HepG2 (cell line): Measurements from ENCODE around the gene CHMP1B. TPM values are rescaled to one million over a fixed set of nuclear protein-coding genes. Genes with fewer than 3 reads are reported as not detected.
A peak's percentile ranks its signal among the peaks of the same experiment; 100 is the strongest.

Source experiments
- ATAC-seq: fragments of 200-7000 bp; cut with Tn5 transposase; 3 replicates; pipeline ENCODE4 v1.9.1; 2020; ENCODE audit warnings: mild to moderate bottlenecking, moderate library complexity
- BruUV-seq: library from RNA; stranded (reverse); fragments of 400-500 nt; replicated peaks from 2 replicates; lab custom pipeline; 2021; lab: Mats Ljungman, UMichigan
- CTCF ChIA-PET: fragments of 300-600 bp; formaldehyde crosslinking; extraction: SDS; loops from one replicate; lab custom pipeline; 2021; ENCODE audit warnings: low total read pairs, inconsistent platforms, low intra/inter-chr PET ratio; lab: Yijun Ruan, JAX
- POLR2A ChIA-PET: fragments of 350-600 bp; sonication (Branson Sonifier 250); formaldehyde crosslinking; loops from one replicate; lab custom pipeline; 2020; ENCODE audit warnings: antibody characterized with exemption, inconsistent platforms; lab: Yijun Ruan, JAX
- DNase-seq: peaks from one replicate; pipeline ENCODE4 v3.0.0-alpha.2; 2015; ENCODE audit warnings: low spot score
- FAIRE-seq: peaks from 3 replicates; lab custom pipeline; 2011; peaks lifted over from hg19 to GRCh38; lab: Jason Lieb, UNC
- H2AFZ ChIP-seq: one replicate; pipeline ENCODE4 v1.6.1; 2011; ENCODE audit warnings: low read length, inconsistent platforms
- H3K27ac ChIP-seq: fragments of 300-600 bp; 3 replicates; pipeline ENCODE4 v1.8.0; 2011; ENCODE audit warnings: mixed run types, mild to moderate bottlenecking, mixed read lengths, low read length, inconsistent platforms; ENCODE audit not compliant: insufficient read depth; ENCODE audit errors: extremely low read length
- H3K27me3 ChIP-seq, 2 experiments: fragments of 200-600 bp in 1 of 2; 2 replicates in 1 of 2; 3 replicates in 1 of 2; pipeline versions ENCODE4 v1.6.0 to v1.8.0; 2011; ENCODE audit warnings: low read length in 2 of 2, mild to moderate bottlenecking in 2 of 2, moderate library complexity in 2 of 2, inconsistent platforms in 1 of 2; ENCODE audit not compliant: insufficient read depth in 2 of 2, control insufficient read depth in 1 of 2
- H3K36me3 ChIP-seq, 2 experiments: fragments of 200-600 bp in 1 of 2; replicated peaks in 1 of 2; 2 replicates in 1 of 2; 3 replicates in 1 of 2; pipeline versions ENCODE4 v1.5.1 to v1.8.0; 2011; ENCODE audit warnings: low read length in 2 of 2, inconsistent platforms in 1 of 2; ENCODE audit not compliant: insufficient read depth in 2 of 2, control insufficient read depth in 1 of 2
- H3K4me1 ChIP-seq: 2 replicates; pipeline ENCODE4 v1.5.1; 2012; ENCODE audit warnings: low read length, inconsistent platforms; ENCODE audit not compliant: insufficient read depth
- H3K4me2 ChIP-seq: 2 replicates; pipeline ENCODE4 v1.6.0; 2011; ENCODE audit warnings: low read depth, low read length, inconsistent platforms
- H3K4me3 ChIP-seq, 3 experiments: fragments of 200-600 bp in 1 of 3; sonication (generic), shearing (Covaris generic) in 1 of 3; replicated peaks in 1 of 3; 2 replicates each; pipeline ENCODE4 v1.5.1; 2011 to 2016; ENCODE audit warnings: low read length in 3 of 3, inconsistent platforms in 2 of 3, low read depth in 2 of 3, mild to moderate bottlenecking in 2 of 3, control low read depth in 1 of 3, mixed read lengths in 1 of 3; ENCODE audit not compliant: insufficient read depth in 1 of 3
- H3K79me2 ChIP-seq: one replicate; pipeline ENCODE4 v1.6.1; 2011; ENCODE audit warnings: low read length, inconsistent platforms; ENCODE audit not compliant: insufficient read depth
- H3K9ac ChIP-seq: 2 replicates; pipeline ENCODE4 v1.6.0; 2011; ENCODE audit warnings: mild to moderate bottlenecking, low read depth, low read length, inconsistent platforms; ENCODE audit not compliant: insufficient read depth
- H3K9me3 ChIP-seq: 2 replicates; pipeline ENCODE4 v1.5.1; 2012; ENCODE audit warnings: mild to moderate bottlenecking, low read length
- H4K20me1 ChIP-seq: 2 replicates; pipeline ENCODE4 v1.6.0; 2011; ENCODE audit warnings: inconsistent platforms, mild to moderate bottlenecking, low read length, moderate library complexity; ENCODE audit not compliant: insufficient read depth
- ELF3 ChIP-seq: IDR thresholded peaks from 2 replicates; pipeline ENCODE4 v1.6.1; 2016; ENCODE audit warnings: missing genetic modification reagents, missing compliant biosample characterization
- HMGXB3 ChIP-seq: sonication (generic); formaldehyde crosslinking; IDR thresholded peaks from 2 replicates; pipeline ENCODE4 v1.4.0; 2020; ENCODE audit warnings: missing genetic modification reagents, borderline replicate concordance
- NCOA2 ChIP-seq: sonication (generic); formaldehyde crosslinking; IDR thresholded peaks from 2 replicates; pipeline ENCODE4 v1.8.0; 2022; ENCODE audit warnings: inconsistent platforms
- RAD21 ChIP-seq: fragments of 450-650 bp; formaldehyde crosslinking; IDR thresholded peaks from 2 replicates; pipeline ENCODE4 v1.5.0; 2020; ENCODE audit warnings: mild to moderate bottlenecking
- TARDBP ChIP-seq: sonication (generic); formaldehyde crosslinking; IDR thresholded peaks from 2 replicates; pipeline ENCODE4 v1.8.0; 2022; ENCODE audit warnings: mild to moderate bottlenecking, missing genetic modification reagents
- TFDP2 ChIP-seq: sonication (generic); formaldehyde crosslinking; IDR thresholded peaks from 2 replicates; pipeline ENCODE4 v1.4.0; 2020; ENCODE audit warnings: missing genetic modification reagents
- ZBTB7B ChIP-seq: sonication (generic); formaldehyde crosslinking; IDR thresholded peaks from 2 replicates; pipeline ENCODE4 v1.4.0; 2020; ENCODE audit warnings: missing genetic modification reagents
- ZFP41 ChIP-seq: sonication (generic); formaldehyde crosslinking; IDR thresholded peaks from 2 replicates; pipeline ENCODE4 v1.4.0; 2020; ENCODE audit warnings: mild to moderate bottlenecking, missing genetic modification reagents, borderline replicate concordance
- ZMAT3 ChIP-seq: sonication (generic); formaldehyde crosslinking; conservative IDR thresholded peaks from 2 replicates; pipeline ENCODE4 v1.7.0; 2021; ENCODE audit warnings: missing genetic modification reagents
- ZNF317 ChIP-seq: sonication (generic); formaldehyde crosslinking; IDR thresholded peaks from 2 replicates; pipeline ENCODE4 v1.5.0; 2020; ENCODE audit warnings: mild to moderate bottlenecking, missing genetic modification reagents
- ZNF556 ChIP-seq: sonication (generic); formaldehyde crosslinking; IDR thresholded peaks from 2 replicates; pipeline ENCODE4 v1.4.0; 2020; ENCODE audit warnings: mild to moderate bottlenecking, missing genetic modification reagents, borderline replicate concordance
- WGBS: methylation state at CpG from one replicate; pipeline ENCODE4 v1.1.6; 2017; ENCODE audit warnings: low lambda C conversion rate; 5-methylcytosine and 5-hydroxymethylcytosine counted together
- in situ Hi-C: cut with HindIII; loops from 2 replicates; pipeline ENCODE4 v1.10.0; 2017; ENCODE audit warnings: low pct_unique_long_range_greater_than_20kb; ENCODE audit not compliant: extremely low pct_ligation_motif_present
- intact Hi-C: fragments of 100-400 bp; cut with micrococcal nuclease; formaldehyde crosslinking; loops from one replicate; pipeline ENCODE4 v1.10.0; 2022; ENCODE audit not compliant: unreplicated experiment
- polyA plus RNA-seq, 8 experiments: library from polyadenylated mRNA; depleted of rRNA in 3 of 8; stranded (reverse) in 7 of 8; unstranded in 1 of 8; fragments of >200 nt; fragmentation: Illumina TruSeq in 4 of 8; extraction: Trizol in 4 of 8; gene quantifications; 2 replicates each; pipeline versions ENCODE4 v1.2.1 to v1.2.3, GENCODE V29; 2011 to 2016; ENCODE audit warnings: low read depth in 4 of 8, missing spikeins in 1 of 8, mixed read lengths in 1 of 8; ENCODE audit not compliant: insufficient read depth in 1 of 8
- total RNA-seq, 5 experiments: library from RNA; depleted of rRNA; stranded (reverse); fragments of >200 nt; fragmentation: Illumina TruSeq; extraction: Trizol; gene quantifications; 2 replicates each; pipeline ENCODE4 v1.2.3, GENCODE V29; 2016; ENCODE audit warnings: low read depth in 1 of 5

Gene CHMP1B
- total and polyA plus RNA-seq, 2 of the 13 experiments (the other 11 are each of a cell fraction or from before 2014, with no cell fraction given): 18.8 to 20.2 TPM

- TF ChIP-seq ZNF556 (CRISPR knock-in tag): no peak
- TF ChIP-seq, all 625 proteins: peak for 0
These were observed 16.4 kb upstream of the CHMP1B start (continued) for GRCh38 chr18:11834772-11835171.

GRCh38 chr18:11839556-11839955 lies 11.7 kb upstream of the CHMP1B start:
- H4K20me1 ChIP-seq: no peaks in the 10 kb centered on the region
- H3K4me2 ChIP-seq: no peak overlapping the region
- H3K27ac ChIP-seq: no peak overlapping the region
- H3K79me2 ChIP-seq: no peaks in the 10 kb centered on the region
- no peak for TF ChIP-seq RAD21 (CRISPR knock-in tag)
- H2AFZ ChIP-seq: no peak overlapping the region
- ATAC-seq: no peak
- H3K4me3 ChIP-seq: no peak overlapping the region
- ChIA-PET CTCF (no interaction called here), POLR2A (interaction anchor here (1.1 to 2.7 kb wide), 5 partner anchors 11 to 141 kb away, joined by 3 to 16 read pairs (median 7); partner anchors contain the start of genes CHMP1B and IMPA2)
- no peaks in the 10 kb centered on the region for H3K9me3 ChIP-seq
- no peak overlapping the region for H3K9ac ChIP-seq
- intact Hi-C loops (no loop called here), in situ Hi-C loops (no loop called here)
- DNase-seq: no peak
- FAIRE-seq: no peak
- H3K27me3 ChIP-seq: no peaks in the 10 kb centered on the region
- BruUV-seq: no TSS peak
- no peaks in the 10 kb centered on the region for H3K36me3 ChIP-seq
- peaks cover 22% of the 10 kb centered on the region for H3K4me1 ChIP-seq
- WGBS: 88% methylated on average over 6 of the region's 6 CpGs

GRCh38 chr18:11840493-11840892 lies 10.7 kb upstream of the CHMP1B start:
- ChIA-PET CTCF (no interaction called here), POLR2A (interaction anchor here (0.9 to 2.7 kb wide), 10 partner anchors 10 to 155 kb away, joined by 3 to 16 read pairs (median 5); partner anchors contain the start of genes CHMP1B and IMPA2)
- intact Hi-C loops: loop anchor here (1.0 kb wide), 1 partner anchor 11 kb away; the partner anchor contains the start of gene CHMP1B
- no peak for TF ChIP-seq ZFP41
- TF ChIP-seq TFDP2 (CRISPR knock-in tag): no peak
- TF ChIP-seq ZMAT3: 0 out of 2 replicates have a peak, but pooled peaks have one; percentile 33
- TF ChIP-seq ELF3 (CRISPR knock-in tag): peak; percentile 44
- TF ChIP-seq NCOA2: peak; percentile 29; the same call in 1 of the 2 replicates
- 0 out of 2 replicates have a peak, but pooled peaks have one; percentile 61 for TF ChIP-seq TARDBP (CRISPR knock-in tag)
- TF ChIP-seq HMGXB3: 0 out of 2 replicates have a peak, but pooled peaks have one; percentile 42
- TF ChIP-seq ZNF317 (CRISPR knock-in tag): peak; percentile 96
- TF ChIP-seq ZBTB7B (CRISPR knock-in tag): no peak

More at GRCh38 chr18:11840493-11840892, 10.7 kb upstream of the CHMP1B start:
- FAIRE-seq: peak; percentile 90
- DNase-seq: peak; percentile 96
- peak overlapping the region; percentile 45 for H3K9ac ChIP-seq
- H3K27ac ChIP-seq: peak overlapping the region; percentile 51
- H2AFZ ChIP-seq: no peak overlapping the region
- H3K9me3 ChIP-seq: no peaks in the 10 kb centered on the region
- H3K4me2 ChIP-seq: peak overlapping the region; percentile 46
- in situ Hi-C loops: no loop called here
- no peaks in the 10 kb centered on the region for H3K27me3 ChIP-seq
- H3K4me3 ChIP-seq: peak overlapping the region in 1 of 3 experiments; percentile 15; a peak in 2 of 6 replicates
- WGBS: 2% methylated on average over 4 of the region's 6 CpGs
- ATAC-seq: peak; percentile 100
- no TSS peak for BruUV-seq
- no peaks in the 10 kb centered on the region for H4K20me1 ChIP-seq
- H3K79me2 ChIP-seq: no peaks in the 10 kb centered on the region
- H3K4me1 ChIP-seq: peaks cover 22% of the 10 kb centered on the region
- no peaks in the 10 kb centered on the region for H3K36me3 ChIP-seq
